HG02610 (cell line): ENCODE data around the gene AWAT2.

Experiments
- ATAC-seq: cut with Tn5 transposase; IDR thresholded peaks from one replicate; pipeline ENCODE4 v1.9.1; 2021; ENCODE audit warnings: mild to moderate bottlenecking, moderate library complexity; ENCODE audit not compliant: unreplicated experiment

The AWAT2 gene

DNA sequence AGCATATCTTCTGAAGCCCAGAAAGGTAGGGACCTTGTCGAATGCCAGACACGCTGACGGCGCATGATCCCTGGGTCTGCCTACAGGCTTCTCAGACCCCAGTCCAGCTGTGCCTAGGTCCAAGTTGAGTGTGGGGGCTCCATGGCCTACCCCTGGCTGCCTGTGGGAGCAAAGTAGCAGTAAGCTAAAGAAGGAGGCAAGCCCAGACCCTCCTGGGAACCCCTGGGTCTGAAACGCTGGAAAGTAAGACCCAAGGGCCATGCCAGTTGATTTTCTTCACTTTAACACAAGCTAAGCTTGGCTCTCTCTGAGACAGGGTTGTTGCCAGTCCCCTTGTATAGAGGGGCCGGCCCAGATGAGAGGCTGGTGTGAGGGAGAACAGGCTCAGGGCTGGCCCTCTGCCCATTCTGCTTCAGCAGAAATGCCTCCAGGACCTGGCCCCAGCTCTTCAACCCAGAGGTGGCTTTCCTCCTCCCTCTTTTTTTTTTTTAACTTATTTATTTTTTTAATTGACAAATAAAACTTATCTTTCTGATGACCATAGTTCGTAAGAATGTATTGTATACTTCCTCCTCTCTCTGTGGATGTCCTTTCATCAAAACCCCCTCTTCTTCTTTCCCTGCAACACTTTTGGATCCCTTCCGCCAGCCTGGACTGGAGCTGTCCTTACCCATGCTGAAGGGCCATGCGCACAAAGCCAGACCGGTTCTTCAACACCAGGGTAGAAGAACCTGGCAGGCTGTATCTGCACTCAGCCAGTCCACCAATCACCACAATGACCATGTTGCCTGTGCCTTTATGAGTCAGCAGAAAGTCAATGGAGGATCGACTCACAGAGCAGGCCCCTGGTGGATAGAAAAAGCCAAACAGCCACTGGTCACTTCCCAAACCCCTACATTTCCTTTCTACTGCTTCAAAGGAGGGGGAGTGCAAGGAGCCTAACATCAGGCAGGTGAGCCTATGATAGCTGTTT is 7.1 kb downstream of the AWAT2 start:
- ATAC-seq = no peak

DNA sequence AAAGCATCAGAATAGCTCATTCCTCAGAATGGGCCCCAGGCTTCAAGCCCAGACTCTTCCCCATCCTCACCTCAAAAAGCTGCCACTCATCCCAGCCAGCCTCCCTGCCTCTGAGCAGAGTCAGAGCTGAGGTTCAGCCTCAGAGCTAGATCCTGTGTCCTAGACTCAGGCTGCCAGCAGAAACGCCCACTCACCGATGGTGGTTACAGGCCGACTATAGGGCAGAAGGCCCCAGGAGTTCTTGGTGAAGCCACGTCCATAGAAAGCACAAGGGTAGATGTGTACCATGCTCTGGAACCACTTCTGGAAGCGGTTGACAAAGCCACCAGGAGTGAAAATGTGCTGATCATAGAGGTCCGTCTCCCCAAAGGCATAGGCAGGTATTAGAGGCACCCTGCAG is 7.7 kb downstream of the AWAT2 start:
- ATAC-seq = no peak

DNA sequence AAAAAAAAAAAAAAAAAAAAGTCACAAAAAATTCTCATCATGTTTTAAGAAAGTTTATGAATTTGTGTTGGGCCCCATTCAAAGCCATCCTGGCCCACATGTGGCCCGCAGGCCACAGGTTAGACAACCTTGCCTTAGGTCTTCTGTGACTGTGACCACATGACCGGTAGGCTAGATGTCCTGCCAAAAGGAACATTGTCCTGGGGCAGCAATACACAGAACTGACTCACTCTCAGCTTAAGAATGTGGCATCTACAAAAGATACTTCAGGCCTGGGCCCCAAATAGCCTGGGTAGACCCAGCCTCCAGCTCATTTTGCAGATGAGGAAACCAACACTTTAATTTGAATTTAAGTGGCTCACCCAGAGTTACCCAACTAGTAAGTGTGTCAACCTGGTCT is 10.0 kb downstream of the AWAT2 start:
- ATAC-seq = no peak

DNA sequence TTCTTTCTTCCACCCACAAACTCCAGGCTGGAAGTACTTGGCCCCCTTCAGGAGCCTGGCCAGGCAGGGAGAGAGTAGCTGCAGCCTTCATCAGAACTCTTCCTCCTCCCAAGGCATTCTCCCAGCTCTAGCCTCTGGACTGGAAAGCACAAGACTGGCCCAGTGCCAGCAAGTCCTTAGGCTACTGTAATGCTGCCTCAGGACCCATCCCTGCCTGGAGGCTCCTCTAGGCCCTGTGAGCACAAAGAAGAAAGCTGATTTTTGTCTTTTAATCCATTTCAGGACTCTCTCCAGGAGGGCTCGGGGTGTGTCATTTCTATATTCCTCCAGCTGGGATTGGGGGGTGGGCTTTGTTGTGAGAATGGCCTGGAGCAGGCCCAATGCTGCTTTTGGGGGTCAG is 10.8 kb downstream of the AWAT2 start:
- ATAC-seq = no peak

DNA sequence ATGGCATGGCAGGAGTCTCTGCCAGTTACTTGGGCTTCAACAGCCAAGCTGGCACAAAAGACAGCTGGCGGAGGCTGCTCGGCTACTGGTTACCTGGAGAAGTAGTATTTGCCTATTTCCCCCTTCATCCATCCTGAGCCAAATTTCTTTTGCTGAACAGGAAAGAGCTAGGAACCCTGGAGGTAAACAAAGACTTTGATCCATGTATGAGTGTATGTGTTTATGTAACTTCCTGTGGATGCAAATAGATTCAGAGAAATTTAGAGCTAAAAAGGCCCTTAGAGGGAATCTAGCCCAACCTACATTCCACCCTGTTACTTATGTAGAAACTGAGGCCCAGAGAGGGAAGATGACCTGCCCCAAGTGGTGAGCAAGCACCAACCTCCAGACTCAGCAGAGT is 11.2 kb downstream of the AWAT2 start:
- ATAC-seq = no peak

DNA sequence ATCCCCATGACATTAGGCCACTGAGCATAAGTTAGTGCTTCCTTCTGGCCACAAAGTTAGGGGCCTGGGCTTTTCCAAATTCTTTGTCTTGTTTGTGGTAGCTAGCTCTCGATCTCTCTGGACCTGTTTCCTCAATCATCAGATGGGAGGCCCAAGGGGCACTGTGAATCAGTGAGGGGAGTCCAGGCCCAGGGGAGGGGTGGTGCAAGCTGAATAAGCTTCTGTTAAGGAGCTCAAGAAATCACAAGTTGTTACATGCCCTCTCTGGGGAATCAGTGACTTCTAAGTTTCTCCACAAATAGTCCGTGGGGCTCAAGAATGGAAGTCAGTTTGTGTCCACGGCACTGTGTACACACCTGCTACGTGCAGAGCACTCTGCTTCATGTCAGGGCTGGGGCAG is 15.1 kb downstream of the AWAT2 start:
- ATAC-seq = no peak

DNA sequence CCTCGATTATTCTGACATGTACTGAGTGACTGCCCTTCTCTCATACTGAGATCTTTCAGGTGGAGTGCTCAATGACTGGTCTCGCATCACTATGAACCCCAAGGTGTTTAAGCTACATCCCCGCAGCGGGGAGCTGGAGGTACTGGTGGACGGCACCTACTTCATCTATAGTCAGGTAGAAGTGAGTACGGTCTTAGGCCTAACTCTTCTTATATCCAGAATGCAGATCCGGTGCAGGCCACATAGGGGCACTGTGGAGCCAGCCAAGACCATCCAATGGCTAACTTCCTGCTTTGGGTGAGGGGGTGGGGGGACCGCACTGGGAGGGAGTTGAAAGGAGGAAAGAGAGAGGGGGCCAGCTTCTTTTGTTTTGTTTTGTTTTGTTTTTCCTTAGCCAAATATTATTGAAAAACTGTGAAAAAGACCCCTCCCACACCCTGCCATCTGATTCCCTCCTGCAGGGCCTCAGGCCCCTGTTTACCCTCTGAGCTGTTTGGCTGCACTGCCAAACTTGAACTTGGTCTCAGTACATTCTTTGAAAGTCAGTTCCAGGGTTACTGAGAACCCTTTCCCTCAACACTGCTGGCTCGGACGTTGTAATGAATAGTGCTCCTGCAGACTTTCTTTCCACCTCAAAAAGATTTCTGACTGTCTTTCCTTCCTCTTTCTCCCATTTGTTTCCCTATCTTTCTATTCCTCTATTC is 16.2 kb downstream of the AWAT2 start:
- no peak for ATAC-seq

DNA sequence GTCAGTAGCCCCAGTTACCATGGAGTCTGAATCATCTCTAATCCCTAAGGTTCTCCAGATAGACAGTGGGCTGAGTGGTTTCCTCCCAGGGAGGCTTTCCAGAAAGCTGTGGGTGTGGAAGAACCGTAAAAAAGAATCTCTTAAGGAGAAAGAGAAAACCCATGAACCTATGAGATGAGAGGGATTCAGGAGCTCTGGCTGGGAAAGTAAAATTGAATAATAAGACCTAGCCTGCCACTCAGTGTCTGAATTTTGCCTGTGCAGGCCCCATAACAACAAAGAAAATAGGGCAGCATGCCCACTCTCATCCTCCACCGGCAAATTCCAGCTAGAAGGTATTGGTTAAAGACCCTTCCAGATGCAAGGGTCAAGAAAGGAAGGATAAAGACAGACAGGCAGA is 16.9 kb downstream of the AWAT2 start:
- no peak for ATAC-seq

DNA sequence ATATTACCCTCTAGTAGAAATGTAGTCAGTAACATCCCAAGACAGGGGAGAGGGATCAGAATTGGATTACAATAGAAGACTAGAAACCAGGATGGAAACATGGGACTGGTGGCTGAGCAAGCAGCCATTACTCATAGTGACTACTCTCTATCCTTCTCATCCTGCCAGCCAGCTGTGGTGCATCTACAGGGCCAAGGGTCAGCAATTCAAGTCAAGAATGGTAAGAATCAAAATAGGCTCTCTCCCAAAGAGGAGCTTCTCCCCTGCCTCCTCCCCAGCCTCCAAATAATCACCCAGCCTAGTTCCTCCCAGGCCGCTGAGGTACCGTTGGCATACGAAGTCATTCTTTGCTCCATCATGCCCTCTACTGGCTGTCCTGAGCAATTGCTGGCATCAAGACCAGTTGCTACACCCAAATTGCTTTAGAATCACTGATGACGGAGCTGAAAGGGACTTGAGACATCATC is 19.4 kb downstream of the AWAT2 start:
- ATAC-seq = no peak

DNA sequence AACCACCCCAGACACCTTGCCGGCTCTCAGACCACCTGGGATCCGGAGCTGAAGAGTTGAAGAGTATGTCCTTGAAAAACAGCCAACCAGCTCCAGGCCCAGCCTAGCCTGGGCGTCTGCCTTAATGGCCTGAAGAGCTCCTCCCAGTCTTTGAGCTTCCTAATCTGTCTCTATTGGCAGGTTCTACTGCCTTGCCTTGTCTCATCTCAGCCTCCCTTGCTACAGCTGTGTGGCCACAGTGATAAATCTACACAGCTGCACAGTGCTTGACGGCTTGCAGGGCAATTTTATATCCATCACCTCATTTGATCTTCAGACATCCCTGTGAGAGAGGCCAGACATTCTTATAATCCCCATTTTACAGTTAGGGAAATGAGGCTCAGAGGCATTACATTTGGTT is 19.9 kb downstream of the AWAT2 start:
- ATAC-seq = no peak

DNA sequence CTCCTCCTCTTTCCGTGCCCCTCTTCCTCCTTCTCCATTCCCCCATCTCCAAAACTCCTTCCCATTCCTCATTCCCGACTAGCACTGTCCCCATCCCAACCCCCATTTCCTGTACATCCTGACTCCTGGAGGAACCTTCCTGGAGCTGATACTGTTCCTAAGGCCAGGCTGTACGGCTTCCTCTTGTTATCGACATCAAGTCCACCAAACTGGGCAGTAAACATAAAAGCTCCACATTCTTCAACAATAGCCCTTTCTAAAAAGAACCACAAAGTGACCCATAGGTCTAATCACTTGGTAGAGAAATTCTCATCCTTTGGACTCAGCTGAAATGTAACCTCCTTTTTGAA is 22.9 kb downstream of the AWAT2 start:
- ATAC-seq = no peak

DNA sequence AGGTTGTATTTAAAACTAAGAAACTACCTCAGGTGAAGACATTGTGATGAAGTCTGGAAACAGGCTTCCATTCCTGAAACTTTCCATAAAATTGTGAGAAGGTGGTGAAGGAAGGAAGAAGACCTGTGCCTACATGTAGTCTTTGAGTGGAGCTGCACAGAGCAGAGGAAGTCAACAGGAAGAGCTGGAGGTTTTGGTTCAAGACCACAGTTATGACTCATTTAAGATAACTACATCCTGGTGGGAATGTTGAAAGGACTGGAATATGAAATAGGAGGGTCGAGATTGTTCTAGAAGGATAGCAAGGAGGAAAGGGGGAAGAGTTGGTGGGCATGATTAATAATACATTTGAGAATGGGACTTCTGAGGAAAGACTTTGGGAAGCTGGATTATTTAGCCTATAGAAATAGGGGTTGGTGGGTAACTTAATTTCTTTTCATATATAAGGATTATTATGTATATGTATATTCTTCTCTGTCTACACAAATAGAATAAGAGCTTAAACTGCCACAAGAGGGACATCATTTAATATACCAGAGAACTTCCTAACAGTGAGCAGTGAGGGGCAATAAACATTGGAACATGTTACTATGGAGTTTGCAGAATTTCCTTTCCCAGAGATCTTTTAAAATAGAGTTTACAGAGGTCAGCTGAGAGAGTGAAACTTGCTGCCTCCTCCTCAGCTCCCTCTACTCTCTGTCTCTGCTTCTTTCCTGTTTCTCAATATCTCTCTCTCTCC is 23.5 kb downstream of the AWAT2 start:
- ATAC-seq = no peak

DNA sequence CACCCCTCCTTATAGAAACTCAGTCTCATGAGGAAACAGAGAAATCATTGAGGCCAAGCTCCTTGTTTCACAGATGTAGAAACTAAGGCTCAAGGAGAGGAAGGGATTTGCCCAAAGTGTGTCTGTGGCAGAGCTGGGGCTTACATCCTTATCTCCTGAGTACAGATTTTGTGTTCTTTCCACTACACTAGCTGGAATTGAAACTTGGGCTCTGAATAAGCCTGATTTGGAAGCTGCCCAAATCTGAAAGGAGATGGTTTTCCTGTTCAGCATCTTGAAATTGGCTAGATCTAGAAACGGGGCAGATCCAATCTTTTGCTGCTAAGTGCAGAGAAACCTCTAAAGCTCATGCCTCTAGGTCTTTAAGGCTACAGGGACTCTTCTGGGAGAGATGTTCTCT is 24.3 kb downstream of the AWAT2 start:
- no peak for ATAC-seq

DNA sequence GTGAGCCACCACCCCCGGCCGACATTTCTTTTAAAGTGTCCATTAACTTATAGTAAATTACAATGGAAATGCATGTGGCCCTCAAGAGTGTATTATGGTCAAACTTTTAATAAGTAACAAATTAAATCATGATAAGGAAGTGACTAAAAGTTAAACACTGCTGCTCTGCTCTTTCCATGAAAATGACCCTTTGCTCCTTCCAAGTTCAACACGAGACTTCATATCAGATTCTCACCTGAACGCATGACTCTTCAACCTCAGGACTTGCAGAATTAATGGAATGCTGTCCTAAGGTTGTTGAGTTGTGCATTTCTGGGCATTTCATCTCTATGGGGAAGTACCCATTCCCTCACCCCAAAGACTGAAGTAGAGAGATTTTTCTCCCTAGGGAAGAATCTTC is 27.1 kb downstream of the AWAT2 start:
- ATAC-seq = no peak

DNA sequence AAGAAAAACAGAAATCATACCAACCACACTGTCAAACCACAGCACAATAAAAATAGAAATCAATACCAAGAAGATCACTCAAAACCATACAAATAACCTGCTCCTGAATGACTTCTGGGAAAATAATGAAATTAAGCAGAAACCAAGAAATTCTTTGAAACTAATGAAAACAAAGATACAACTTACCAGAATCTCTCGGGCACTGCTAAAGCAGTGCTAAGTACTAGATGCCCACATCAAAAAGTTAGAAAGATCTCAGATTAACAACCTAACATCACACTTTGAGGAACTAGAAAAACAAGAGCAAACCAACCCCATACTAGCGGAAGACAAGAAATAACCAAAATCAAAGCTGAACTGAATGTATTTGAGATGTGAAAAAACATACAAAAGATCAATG is 33.2 kb downstream of the AWAT2 start:
- ATAC-seq = no peak

DNA sequence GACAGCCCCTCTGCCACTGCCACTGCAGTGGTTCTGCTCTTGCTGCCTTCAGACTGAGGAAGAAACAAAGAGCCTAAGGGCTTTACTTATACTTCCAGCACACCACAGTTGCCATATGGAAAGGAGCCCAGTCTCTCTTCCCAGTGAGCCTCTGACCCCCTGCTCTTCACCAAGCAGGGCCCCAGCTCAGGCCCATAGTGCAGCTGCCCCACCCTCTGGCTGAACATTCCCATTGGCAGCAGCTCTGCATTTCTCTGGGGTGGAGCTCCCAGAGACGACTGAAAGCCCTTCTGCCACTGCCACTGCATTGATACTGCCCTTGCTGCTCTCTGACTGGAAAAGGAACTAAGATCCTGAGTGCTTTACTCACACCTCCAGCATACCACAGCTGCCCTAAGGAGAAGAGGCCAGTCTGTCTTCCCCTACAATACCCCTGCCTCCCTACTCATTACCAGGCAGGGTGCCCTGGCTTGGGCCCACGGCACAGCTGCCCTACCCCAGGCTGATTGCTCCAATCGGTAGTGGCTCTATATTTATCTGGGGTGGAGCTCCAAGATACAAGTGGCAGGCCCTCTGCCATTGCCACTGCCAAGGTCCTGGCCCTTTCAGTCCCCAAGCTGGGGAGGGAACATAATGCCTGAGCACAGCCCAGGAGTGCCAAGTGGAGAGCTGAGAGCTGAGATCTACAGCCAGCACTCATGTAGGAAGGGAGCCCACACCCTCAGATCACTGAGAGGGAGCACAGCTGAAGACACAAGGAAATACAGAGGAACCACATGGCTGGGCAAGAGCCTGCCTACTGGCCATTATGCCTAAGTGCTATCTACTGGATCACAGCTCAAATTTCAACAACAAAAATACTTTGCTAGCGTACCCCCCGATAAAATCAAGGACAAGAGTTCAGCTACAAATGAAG is 36.0 kb downstream of the AWAT2 start:
- no peak for ATAC-seq

DNA sequence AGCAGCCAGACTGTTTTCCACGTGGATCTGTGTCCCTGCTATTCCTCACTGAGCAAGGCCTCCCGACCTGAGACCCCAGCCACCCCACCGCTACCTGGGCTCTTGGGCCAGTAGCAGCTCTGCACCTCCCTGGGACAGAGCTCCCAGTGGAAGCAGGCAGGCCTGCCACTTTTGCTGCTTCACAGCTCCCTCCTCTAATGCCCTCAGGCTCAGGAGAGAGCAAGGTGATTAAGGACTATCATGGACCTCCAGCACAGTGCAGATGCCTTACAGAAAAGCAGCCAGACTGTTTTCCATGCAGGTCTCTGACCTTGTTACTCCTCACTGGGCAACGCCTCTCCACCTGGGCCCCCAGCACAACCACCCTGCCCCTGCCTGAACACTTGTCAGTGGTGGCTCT is 37.0 kb downstream of the AWAT2 start:
- ATAC-seq = no peak

DNA sequence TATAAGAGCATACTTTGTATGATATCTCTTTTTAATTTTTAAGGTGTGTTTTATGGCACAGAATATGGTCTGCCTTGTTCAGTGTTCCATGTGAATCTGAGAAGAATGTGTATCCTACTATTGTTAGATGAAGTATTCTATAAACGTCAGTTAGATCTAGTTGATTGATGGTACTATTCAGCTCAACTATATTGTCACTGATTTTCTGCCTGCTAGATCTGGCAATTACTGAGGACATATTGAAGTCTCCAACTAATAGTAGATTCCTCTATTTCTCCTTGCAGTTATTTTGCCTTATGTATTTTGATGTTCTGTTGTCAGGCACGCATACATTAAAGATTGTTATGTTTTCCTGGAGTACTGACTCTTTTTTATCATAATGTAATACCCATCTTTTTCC is 39.8 kb downstream of the AWAT2 start:
- ATAC-seq = no peak

DNA sequence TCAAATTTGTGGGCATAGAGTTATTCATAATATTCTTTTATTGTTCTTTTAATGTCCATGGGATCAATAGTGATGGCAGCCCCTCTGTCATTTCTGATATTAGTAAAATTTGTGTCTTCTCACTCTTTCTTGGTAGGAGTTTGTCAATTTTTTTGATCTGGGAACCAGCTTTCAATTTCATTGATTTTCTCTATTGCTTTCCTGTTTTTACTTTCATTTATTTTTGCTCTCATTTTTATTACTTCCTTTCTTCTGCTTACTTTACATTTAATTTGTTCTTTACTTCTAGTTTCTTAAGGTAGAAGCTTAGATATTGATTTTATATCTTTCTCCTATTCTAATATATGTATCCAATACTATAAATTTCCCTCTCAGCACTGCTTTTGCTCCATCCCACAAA is 40.7 kb downstream of the AWAT2 start:
- ATAC-seq = no peak

DNA sequence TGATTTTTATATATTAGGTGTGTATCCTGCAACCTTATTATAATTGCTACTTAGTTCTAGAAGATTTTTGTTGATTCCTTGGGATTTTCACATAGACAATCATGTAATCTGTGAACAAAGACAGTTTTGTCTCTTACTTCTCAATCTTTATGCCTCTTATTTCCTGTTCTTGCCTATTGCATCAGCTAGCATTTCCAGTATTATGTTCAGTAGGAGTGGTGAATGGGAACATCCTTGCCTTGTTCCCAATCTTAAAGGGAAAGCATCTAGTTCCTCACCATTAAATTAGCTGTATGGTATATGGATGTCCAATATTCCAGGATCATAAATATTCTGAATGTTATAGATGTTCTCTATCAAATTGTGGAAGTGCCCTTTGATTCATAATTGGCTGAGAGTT is 41.8 kb downstream of the AWAT2 start:
- ATAC-seq = no peak
